H9 (cell line): Measurements from ENCODE around the gene CSNK2B. TPM values are rescaled to one million over a fixed set of nuclear protein-coding genes. Genes with fewer than 3 reads are reported as not detected.

Source experiments
- DNase-seq: peaks from one replicate; pipeline ENCODE4 v3.0.0-alpha.2; 2017
- H2AFZ ChIP-seq: one replicate; pipeline ENCODE4 v1.6.1; 2013; ENCODE audit warnings: mild to moderate bottlenecking, low read length, control low read depth, moderate library complexity
- H2AK5ac ChIP-seq: 2 replicates; pipeline ENCODE4 v1.6.1; 2013; ENCODE audit warnings: low read length, control low read depth, mixed read lengths; ENCODE audit not compliant: insufficient read length
- H2BK120ac ChIP-seq: one replicate; pipeline ENCODE4 v1.6.1; 2013; ENCODE audit warnings: low read depth, mild to moderate bottlenecking, low read length, control low read depth, inconsistent platforms; ENCODE audit not compliant: poor library complexity, severe bottlenecking
- H2BK12ac ChIP-seq: 2 replicates; pipeline ENCODE4 v1.6.1; 2013; ENCODE audit warnings: low read length, control low read depth, mixed read lengths, low read depth; ENCODE audit not compliant: insufficient read length
- H2BK15ac ChIP-seq: 2 replicates; pipeline ENCODE4 v1.6.1; 2013; ENCODE audit warnings: low read depth, low read length, control low read depth
- H2BK20ac ChIP-seq: one replicate; pipeline ENCODE4 v1.6.1; 2013; ENCODE audit warnings: low read depth, mild to moderate bottlenecking, low read length, control low read depth, inconsistent platforms; ENCODE audit not compliant: poor library complexity, severe bottlenecking
- H2BK5ac ChIP-seq: 2 replicates; pipeline ENCODE4 v1.6.1; 2013; ENCODE audit warnings: low read length, control low read depth, mixed read lengths; ENCODE audit not compliant: insufficient read length
- H3K14ac ChIP-seq: 2 replicates; pipeline ENCODE4 v1.6.1; 2013; ENCODE audit warnings: low read length, control low read depth; ENCODE audit not compliant: insufficient read depth
- H3K18ac ChIP-seq: 2 replicates; pipeline ENCODE4 v1.6.1; 2013; ENCODE audit warnings: low read depth, mild to moderate bottlenecking, mixed read lengths, low read length, control low read depth; ENCODE audit not compliant: insufficient read length
- H3K23ac ChIP-seq: 2 replicates; pipeline ENCODE4 v1.6.1; 2013; ENCODE audit warnings: low read length, control low read depth, mixed read lengths, low read depth; ENCODE audit not compliant: insufficient read length
- H3K23me2 ChIP-seq: 2 replicates; pipeline ENCODE4 v1.6.1; 2013; ENCODE audit warnings: low read depth, mild to moderate bottlenecking, mixed read lengths, low read length, control low read depth; ENCODE audit not compliant: insufficient read length, poor library complexity, severe bottlenecking
- H3K27ac ChIP-seq: 2 replicates; pipeline ENCODE4 v1.5.1; 2013; ENCODE audit warnings: low read length, control low read depth, mixed read lengths, low read depth; ENCODE audit not compliant: insufficient read length
- H3K27me3 ChIP-seq: 2 replicates; pipeline ENCODE4 v1.6.1; 2013; ENCODE audit warnings: low read length, control low read depth, inconsistent platforms; ENCODE audit not compliant: insufficient read depth
- H3K4ac ChIP-seq: 2 replicates; pipeline ENCODE4 v1.6.1; 2013; ENCODE audit warnings: low read depth, mild to moderate bottlenecking, control low read depth, inconsistent platforms, low read length, moderate library complexity
- H3K4me1 ChIP-seq: 2 replicates; pipeline ENCODE4 v1.6.1; 2013; ENCODE audit warnings: low read length, control low read depth, inconsistent platforms; ENCODE audit not compliant: insufficient read depth
- H3K4me2 ChIP-seq: 2 replicates; pipeline ENCODE4 v1.6.1; 2013; ENCODE audit warnings: low read length, control low read depth, mixed read lengths; ENCODE audit not compliant: insufficient read length, insufficient read depth
- H3K56ac ChIP-seq: 2 replicates; pipeline ENCODE4 v1.6.1; 2013; ENCODE audit warnings: low read depth, mild to moderate bottlenecking, mixed read lengths, low read length, control low read depth; ENCODE audit not compliant: insufficient read length
- H3K79me1 ChIP-seq: 2 replicates; pipeline ENCODE4 v1.6.1; 2013; ENCODE audit warnings: low read depth, mild to moderate bottlenecking, moderate library complexity, low read length, control low read depth, inconsistent platforms; ENCODE audit not compliant: insufficient read depth, poor library complexity, severe bottlenecking
- H3K79me2 ChIP-seq: 2 replicates; pipeline ENCODE4 v1.6.1; 2013; ENCODE audit warnings: low read length, control low read depth, inconsistent platforms; ENCODE audit not compliant: insufficient read depth
- H3K9ac ChIP-seq: 2 replicates; pipeline ENCODE4 v1.6.1; 2013; ENCODE audit warnings: low read length, control low read depth, mixed read lengths; ENCODE audit not compliant: insufficient read length; ENCODE audit errors: extremely low read depth
- H3K9me3 ChIP-seq: one replicate; pipeline ENCODE4 v1.6.1; 2013; ENCODE audit warnings: low read depth, low read length, inconsistent platforms; ENCODE audit not compliant: control insufficient read depth
- H3T11ph ChIP-seq: one replicate; pipeline ENCODE4 v1.6.1; 2013; ENCODE audit warnings: mild to moderate bottlenecking, low read length, control low read depth, inconsistent platforms
- H4K20me1 ChIP-seq: one replicate; pipeline ENCODE4 v1.6.1; 2013; ENCODE audit not compliant: control insufficient read depth, insufficient read length, insufficient read depth
- H4K5ac ChIP-seq: 2 replicates; pipeline ENCODE4 v1.6.1; 2013; ENCODE audit warnings: low read depth, mild to moderate bottlenecking, mixed read lengths, low read length, control low read depth; ENCODE audit not compliant: insufficient read length
- H4K8ac ChIP-seq: replicated peaks from 2 replicates; pipeline ENCODE4 v1.6.1; 2013; ENCODE audit warnings: low read length, control low read depth, mixed read lengths, low read depth; ENCODE audit not compliant: insufficient read length
- H4K91ac ChIP-seq: 2 replicates; pipeline ENCODE4 v1.6.1; 2013; ENCODE audit warnings: low read depth, mild to moderate bottlenecking, moderate library complexity, mixed read lengths, low read length, control low read depth; ENCODE audit not compliant: insufficient read length
- H3K27ac Mint-ChIP-seq, 3 experiments: 2 replicates in 2 of 3; 3 replicates in 1 of 3; pipeline ENCODE4 v1.8.0; 2020 to 2021; ENCODE audit warnings: mixed read lengths in 3 of 3, mild to moderate bottlenecking in 1 of 3, moderate library complexity in 1 of 3
- H3K27me3 Mint-ChIP-seq: 2 replicates; pipeline ENCODE4 v1.8.0; 2021; ENCODE audit warnings: low read depth, mild to moderate bottlenecking, moderate library complexity, mixed read lengths
- H3K36me3 Mint-ChIP-seq, 3 experiments: 2 replicates in 2 of 3; 3 replicates in 1 of 3; pipeline ENCODE4 v1.8.0; 2020 to 2021; ENCODE audit warnings: low read depth in 3 of 3, mixed read lengths in 3 of 3; ENCODE audit not compliant: insufficient read depth in 1 of 3
- H3K4me1 Mint-ChIP-seq, 2 experiments: 2 replicates each; pipeline ENCODE4 v1.8.0; 2020; ENCODE audit warnings: mixed read lengths in 2 of 2
- H3K4me3 Mint-ChIP-seq, 2 experiments: 2 replicates in 1 of 2; 3 replicates in 1 of 2; pipeline ENCODE4 v1.8.0; 2020 to 2021; ENCODE audit warnings: mild to moderate bottlenecking in 2 of 2, mixed read lengths in 2 of 2, moderate library complexity in 1 of 2
- H3K9me3 Mint-ChIP-seq, 2 experiments: 2 replicates in 1 of 2; 3 replicates in 1 of 2; pipeline ENCODE4 v1.8.0; 2020; ENCODE audit warnings: mild to moderate bottlenecking in 2 of 2, mixed read lengths in 2 of 2, moderate library complexity in 1 of 2
- WGBS: extraction: QIAGEN DNeasy Blood & Tissue Kit; methylation state at CpG from one replicate; pipeline ENCODE4 v1.1.7; 2013; ENCODE audit warnings: missing lambda C conversion rate, low lambda C conversion rate, mixed read lengths; ENCODE audit not compliant: insufficient read length; ENCODE audit errors: extremely low coverage; 5-methylcytosine and 5-hydroxymethylcytosine counted together
- total RNA-seq: library from RNA; stranded (reverse); gene quantifications from 2 replicates; pipeline ENCODE4 v1.2.1, GENCODE V29; 2021
- TF ChIP-seq, protein P1 (sequence below): fragments of 200-600 bp; sonication (generic); conservative IDR thresholded peaks from 3 replicates; pipeline ENCODE4 v1.8.0; 2021; ENCODE audit warnings: antibody characterized with exemption, mild to moderate bottlenecking

Gene CSNK2B
- total RNA-seq, 1 experiment from 2014 or later, result 187 TPM

DNA sequence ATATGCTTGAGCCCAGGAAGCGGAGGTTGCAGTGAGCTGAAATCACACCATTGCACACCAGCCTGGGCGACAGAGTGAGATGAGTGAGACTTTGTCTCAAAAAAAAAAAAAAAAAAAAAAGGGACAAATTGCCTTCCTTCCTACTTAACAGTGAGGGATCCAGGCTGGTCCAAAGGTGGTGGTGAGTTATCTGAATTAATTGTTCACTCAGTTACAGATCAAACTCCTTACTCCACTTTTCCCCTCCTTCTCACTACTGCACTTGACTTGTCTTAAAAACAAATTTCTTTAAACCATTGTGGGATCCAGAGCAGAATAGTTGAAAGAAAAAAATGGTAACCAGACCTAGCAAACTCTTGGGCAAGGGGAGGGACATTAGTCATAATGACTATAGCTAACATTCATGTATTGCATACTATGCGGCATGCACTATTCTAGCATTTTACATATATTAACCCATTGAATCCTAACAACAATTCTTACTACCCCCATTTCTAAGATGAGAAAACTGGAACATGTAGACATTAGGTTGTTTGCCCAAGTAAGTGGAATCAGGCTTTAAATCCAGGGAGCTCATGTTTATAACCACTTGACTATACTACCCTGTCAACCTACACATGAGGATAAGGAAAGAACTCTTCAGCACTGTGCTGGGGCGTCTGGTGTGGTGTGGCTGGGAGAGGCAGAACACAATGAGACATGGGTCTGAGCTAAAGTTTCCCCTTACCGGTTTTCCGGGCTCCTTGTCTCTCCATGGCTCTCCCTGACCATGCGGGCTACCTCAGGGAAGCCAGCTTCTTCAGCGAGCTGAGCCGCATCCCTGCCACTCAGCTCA lies 2.5 kb upstream of the CSNK2B start:
- Mint-ChIP-seq H3K27ac (peak overlapping the region in 1 of 3 experiments; percentile 99; a peak in 2 of 7 replicates), H3K36me3 (peaks cover 37 to 63% (median 49%) of the 10 kb centered on the region in 3 experiments), H3K4me1 (peaks cover 35 to 51% of the 10 kb centered on the region in 2 experiments), H3K27me3 (no peaks in the 10 kb centered on the region; the same call in 1 of the 2 replicates), H3K9me3 (no peaks in the 10 kb centered on the region), H3K4me3 (peak overlapping the region; percentile 99)
- Histone ChIP-seq H2AK5ac (no peak overlapping the region), H2BK120ac (no peak overlapping the region), H4K5ac (no peak overlapping the region), H4K91ac (no peak overlapping the region), H3K9me3 (no peaks in the 10 kb centered on the region), H3K23ac (no peak overlapping the region), H3K4ac (no peak overlapping the region), H3K23me2 (peaks cover 26% of the 10 kb centered on the region), H3K14ac (no peak overlapping the region), H3K18ac (no peak overlapping the region), H3K56ac (no peak overlapping the region), H3T11ph (no peak overlapping the region), H2BK15ac (no peak overlapping the region), H2BK12ac (no peak overlapping the region), H3K27ac (no peak overlapping the region), H3K79me1 (peaks cover 20% of the 10 kb centered on the region), H3K9ac (no peak overlapping the region), H3K27me3 (no peaks in the 10 kb centered on the region), H2AFZ (no peak overlapping the region), H4K20me1 (no peaks in the 10 kb centered on the region), H3K79me2 (peaks cover 10% of the 10 kb centered on the region; the same call in 1 of the 2 replicates), H2BK5ac (no peak overlapping the region), H3K4me1 (no peaks in the 10 kb centered on the region), H3K4me2 (peak overlapping the region; percentile 96), H2BK20ac (no peak overlapping the region), H4K8ac (no peak overlapping the region)
- TF ChIP-seq, protein P1, sequence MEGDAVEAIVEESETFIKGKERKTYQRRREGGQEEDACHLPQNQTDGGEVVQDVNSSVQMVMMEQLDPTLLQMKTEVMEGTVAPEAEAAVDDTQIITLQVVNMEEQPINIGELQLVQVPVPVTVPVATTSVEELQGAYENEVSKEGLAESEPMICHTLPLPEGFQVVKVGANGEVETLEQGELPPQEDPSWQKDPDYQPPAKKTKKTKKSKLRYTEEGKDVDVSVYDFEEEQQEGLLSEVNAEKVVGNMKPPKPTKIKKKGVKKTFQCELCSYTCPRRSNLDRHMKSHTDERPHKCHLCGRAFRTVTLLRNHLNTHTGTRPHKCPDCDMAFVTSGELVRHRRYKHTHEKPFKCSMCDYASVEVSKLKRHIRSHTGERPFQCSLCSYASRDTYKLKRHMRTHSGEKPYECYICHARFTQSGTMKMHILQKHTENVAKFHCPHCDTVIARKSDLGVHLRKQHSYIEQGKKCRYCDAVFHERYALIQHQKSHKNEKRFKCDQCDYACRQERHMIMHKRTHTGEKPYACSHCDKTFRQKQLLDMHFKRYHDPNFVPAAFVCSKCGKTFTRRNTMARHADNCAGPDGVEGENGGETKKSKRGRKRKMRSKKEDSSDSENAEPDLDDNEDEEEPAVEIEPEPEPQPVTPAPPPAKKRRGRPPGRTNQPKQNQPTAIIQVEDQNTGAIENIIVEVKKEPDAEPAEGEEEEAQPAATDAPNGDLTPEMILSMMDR, result no peak
- DNase-seq, result no peak
- WGBS, result no CpG with 5 or more reads among the region's 9 CpGs
